HG02678 (cell line): Measurements from ENCODE around the gene OR4C3.
"Not testable (repeated sequence)": the region's sequence is repeated elsewhere in the genome, so short reads cannot be mapped to it uniquely, and the experiment has no call there.

Source experiments
- ATAC-seq: cut with Tn5 transposase; IDR thresholded peaks from one replicate; pipeline ENCODE4 v1.9.1; 2021; ENCODE audit warnings: mild to moderate bottlenecking, moderate library complexity; ENCODE audit not compliant: unreplicated experiment

Gene OR4C3

DNA sequence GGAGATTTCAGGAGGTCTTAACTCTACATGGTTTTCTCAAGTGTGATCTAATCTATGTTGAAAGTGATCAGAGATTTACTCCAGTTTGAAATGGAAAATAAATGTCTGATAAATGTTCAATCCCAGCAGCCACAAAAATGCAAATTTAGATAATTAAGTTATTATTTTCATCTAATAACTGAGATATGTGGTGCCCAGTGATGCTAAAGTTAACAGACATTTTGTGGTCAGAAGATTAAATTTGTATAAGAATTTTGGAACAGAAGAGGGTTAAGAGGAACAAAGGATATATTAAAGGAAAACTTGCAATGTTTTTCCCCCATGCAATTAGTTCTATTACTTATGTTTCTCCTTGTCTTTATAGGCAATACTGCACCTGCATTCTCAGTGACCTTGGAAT, at the start of gene OR4C3:
Gene OR4C3, plus strand, starts transcription at position 301 of the 400 bp plus-strand sequence. CDS start 102 bp downstream, outside the sequence.
- ATAC-seq, result not testable (repeated sequence)

DNA sequence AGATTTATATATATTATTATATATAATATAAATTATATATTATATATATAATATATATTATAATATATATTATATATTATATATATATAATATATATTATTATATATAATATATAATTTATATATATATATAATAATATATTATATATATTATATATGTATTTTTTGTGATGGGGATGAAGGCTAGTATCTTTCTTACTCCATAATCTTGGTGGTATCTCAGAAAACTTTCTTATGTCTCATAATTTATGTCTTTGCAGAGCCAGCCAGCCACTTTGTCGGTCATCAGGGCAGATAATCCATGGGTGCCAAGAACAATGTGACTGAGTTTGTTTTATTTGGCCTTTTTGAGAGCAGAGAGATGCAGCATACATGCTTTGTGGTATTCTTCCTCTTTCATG, 18.8 kb upstream of the OR4C3 start, which contains the start of gene OR4S1:
Gene OR4S1, plus strand, starts transcription at position 301 of the 400 bp plus-strand sequence. Its CDS starts 0 bp downstream, at position 301.
- ATAC-seq, result no peak

DNA sequence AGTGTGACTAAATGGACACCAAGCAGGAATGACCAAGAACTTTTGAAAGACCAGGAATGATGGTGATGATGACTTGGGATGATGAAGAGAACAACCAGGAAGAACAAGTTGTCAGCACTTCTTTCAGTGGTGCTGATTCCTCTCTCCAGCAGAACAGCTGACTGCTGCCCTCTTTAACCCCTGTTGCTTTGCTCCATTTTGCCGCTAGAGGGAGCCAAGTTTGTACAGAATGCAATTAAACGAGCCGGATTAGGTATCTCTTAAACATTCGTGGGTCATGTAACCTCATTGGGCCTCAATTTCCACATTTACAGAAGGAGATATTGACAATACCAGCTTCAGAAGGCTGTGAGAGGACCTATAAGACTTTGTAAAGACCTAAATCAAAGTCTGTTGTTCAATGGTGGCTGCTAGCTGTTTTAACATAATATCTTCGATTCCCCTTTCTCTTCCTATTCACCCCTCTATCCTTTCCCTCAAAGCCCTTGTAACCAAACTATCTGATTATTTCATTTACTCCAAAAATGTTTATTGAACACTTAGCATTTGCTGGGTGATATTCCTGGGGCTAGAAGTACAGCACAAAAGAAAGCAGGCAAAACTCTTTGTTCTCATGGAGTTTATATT, 16.8 kb upstream of the OR4C3 start:
- peak; percentile 90 for ATAC-seq

DNA sequence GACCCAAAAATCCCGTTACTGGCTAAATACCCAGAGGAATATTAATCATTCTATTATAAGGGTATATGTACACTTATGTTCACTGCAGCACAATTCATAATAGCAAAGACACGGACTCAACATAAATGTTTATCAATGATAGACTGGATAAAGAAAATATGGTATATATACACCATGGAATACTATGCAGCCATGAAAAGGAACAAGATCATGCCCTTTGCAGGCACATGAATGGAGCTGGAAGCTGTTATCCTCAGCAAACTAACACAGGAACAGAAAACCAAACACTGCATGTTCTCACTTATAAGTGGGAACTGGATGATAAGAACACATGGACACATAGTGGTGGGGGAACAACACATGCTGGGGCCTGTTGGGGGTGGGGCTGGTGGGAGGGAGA, 11.1 kb upstream of the OR4C3 start:
- ATAC-seq, result not testable (repeated sequence)

DNA sequence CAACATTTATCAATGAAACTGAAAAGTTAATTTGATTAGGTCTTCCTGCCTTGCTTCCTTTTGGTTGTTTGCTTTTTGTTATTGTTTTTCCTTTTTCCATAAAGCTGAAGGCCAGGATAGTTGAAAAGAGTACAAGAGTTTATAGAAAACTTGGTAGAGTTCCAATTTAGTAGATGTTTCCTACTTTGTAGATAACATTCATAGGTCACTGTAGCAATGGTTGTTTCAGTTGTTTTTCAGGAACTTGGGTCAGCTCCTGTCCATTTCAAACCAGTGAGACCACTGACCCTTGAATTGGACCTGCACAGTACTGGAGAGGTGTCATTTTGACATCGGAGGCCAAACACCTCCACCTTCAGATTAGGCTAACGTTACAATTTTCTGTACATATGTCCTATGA, 4.9 kb upstream of the OR4C3 start:
- ATAC-seq, result not testable (repeated sequence)

DNA sequence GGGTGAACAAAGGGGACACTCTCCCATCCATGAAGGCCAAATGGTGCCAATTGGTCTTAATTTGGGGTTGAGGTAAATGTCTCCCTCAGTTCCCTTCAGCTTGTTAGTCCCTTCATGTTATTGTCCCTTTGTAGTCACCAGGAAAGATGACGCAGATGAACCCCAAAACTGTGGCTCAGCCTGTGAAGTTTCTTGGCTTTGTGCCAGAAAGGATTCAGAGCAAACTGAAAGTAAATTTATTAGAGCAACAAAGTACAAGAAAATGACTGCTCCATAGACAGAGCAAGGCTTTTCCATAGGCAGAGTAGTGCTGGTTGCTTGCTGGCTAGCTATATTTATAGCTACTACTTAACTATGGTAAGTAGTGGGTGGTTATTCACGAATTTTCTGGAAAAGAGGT, 16.7 kb downstream of the OR4C3 start:
- ATAC-seq, result no peak

GRCh38 chr11:48342505-48342904, 17.8 kb downstream of the OR4C3 start:
- ATAC-seq, result not testable (repeated sequence)

- ATAC-seq, result not testable (repeated sequence)
These were observed 21.6 kb downstream of the OR4C3 start for GRCh38 chr11:48346286-48346685.

DNA sequence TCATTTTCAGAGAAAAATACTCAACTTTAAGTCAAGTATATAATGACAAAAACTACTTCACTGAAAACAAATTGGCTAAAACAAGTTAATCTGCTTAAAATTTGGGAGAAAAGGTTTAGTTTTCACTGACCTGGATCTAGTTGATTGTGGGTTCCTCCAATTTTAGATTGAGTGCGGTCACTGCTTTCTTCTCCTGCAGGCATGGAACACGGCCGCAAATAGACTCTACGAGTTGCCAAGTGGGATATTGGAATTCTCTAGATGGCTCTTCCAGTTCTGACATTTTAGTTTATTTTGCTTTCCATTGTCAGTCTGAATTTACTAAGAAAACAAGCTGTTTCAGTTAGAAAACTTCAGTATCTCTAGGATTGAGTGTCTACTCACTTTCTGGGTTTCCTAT, 29.3 kb downstream of the OR4C3 start:
- no peak for ATAC-seq

GRCh38 chr11:48354677-48355076, 30.0 kb downstream of the OR4C3 start:
- no peak for ATAC-seq

GRCh38 chr11:48361289-48361688, 36.6 kb downstream of the OR4C3 start:
- ATAC-seq, result not testable (repeated sequence)

GRCh38 chr11:48366365-48366764, 41.6 kb downstream of the OR4C3 start, which contains the start of gene OR4C5:
TSS of gene OR4C5 (minus strand) at chr11:48366465. CDS start at chr11:48366465, 0 bp downstream.
- no peak for ATAC-seq
